Naive B cell (primary cell): Measurements from ENCODE around the gene MAT2A. TPM values are rescaled to one million over a fixed set of nuclear protein-coding genes. Genes with fewer than 3 reads are reported as not detected.
"Not testable (repeated sequence)": the region's sequence is repeated elsewhere in the genome, so short reads cannot be mapped to it uniquely, and the experiment has no call there.

Source experiments
- ATAC-seq, 2 donors: fragments of 150-1000 bp; cut with Tn5 transposase; 2 replicates each; pipeline ENCODE4 v1.10.0; 2021; ENCODE audit warnings: low read depth in 2 of 2, mild to moderate bottlenecking in 2 of 2, moderate library complexity in 2 of 2
- DNase-seq: peaks from one replicate; pipeline ENCODE4 v3.0.0; 2022
- H3K27ac Mint-ChIP-seq, 6 donors: one replicate each; pipeline ENCODE4 v1.8.0; 2020 to 2022; ENCODE audit warnings: mild to moderate bottlenecking in 6 of 6, mixed read lengths in 6 of 6, moderate library complexity in 5 of 6, inconsistent platforms in 2 of 6
- H3K27me3 Mint-ChIP-seq, 3 donors: one replicate each; pipeline ENCODE4 v1.8.0; 2021 to 2022; ENCODE audit warnings: mixed read lengths in 3 of 3, mild to moderate bottlenecking in 1 of 3
- H3K36me3 Mint-ChIP-seq, 2 donors: one replicate each; pipeline ENCODE4 v1.8.0; 2020 to 2022; ENCODE audit warnings: mixed read lengths in 2 of 2, inconsistent platforms in 1 of 2, mild to moderate bottlenecking in 1 of 2
- H3K4me1 Mint-ChIP-seq, 3 donors: one replicate each; pipeline ENCODE4 v1.8.0; 2020 to 2022; ENCODE audit warnings: mixed read lengths in 3 of 3, inconsistent platforms in 1 of 3, mild to moderate bottlenecking in 1 of 3, moderate library complexity in 1 of 3
- H3K4me3 Mint-ChIP-seq, 8 donors: one replicate each; pipeline ENCODE4 v1.8.0; 2020 to 2022; ENCODE audit warnings: mild to moderate bottlenecking in 8 of 8, mixed read lengths in 8 of 8, moderate library complexity in 8 of 8, inconsistent platforms in 2 of 8
- H3K9me3 Mint-ChIP-seq, 7 donors: one replicate each; pipeline ENCODE4 v1.8.0; 2020 to 2022; ENCODE audit warnings: mixed read lengths in 7 of 7, mild to moderate bottlenecking in 5 of 7, inconsistent platforms in 2 of 7, moderate library complexity in 1 of 7
- polyA plus RNA-seq, 6 donors: library from polyadenylated mRNA; unstranded; fragments of 300-500 nt; fragmentation: Illumina TruSeq; gene quantifications; one replicate each; pipeline ENCODE4 v1.2.3, GENCODE V29; 2021; ENCODE audit warnings: low read depth in 6 of 6

The MAT2A gene
- polyA plus RNA-seq, 6 donors from 2014 or later: 78.7 to 99.4 (median 93.4) TPM

DNA sequence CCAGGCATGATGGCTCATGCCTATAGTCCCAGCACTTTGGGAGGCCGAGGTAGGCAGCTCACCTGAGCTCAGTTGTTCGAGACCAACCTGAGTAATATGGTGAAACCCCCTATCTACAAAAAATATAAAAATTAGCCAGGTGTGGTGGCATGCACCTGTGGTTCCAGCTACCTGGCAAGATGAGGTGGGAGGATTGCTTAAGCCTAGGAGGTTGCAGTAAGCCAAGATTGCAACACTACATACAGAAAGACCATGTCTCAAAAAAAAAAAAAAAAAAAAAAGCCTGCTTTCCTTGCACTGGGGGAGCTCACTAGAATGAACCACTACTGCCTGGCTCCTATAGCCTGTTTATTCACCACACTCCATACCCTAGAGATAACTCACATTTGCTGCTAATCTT is 7.4 kb upstream of the MAT2A start:
- H3K27me3 Mint-ChIP-seq: peaks cover 4% of the 10 kb centered on the region in 3 donors
- no peak overlapping the region for H3K4me3 Mint-ChIP-seq
- ATAC-seq (no peak), DNase-seq (no peak)
- H3K9me3 Mint-ChIP-seq: no peaks in the 10 kb centered on the region
- peaks cover 0 to 4% (median 4%) of the 10 kb centered on the region in 3 donors for H3K4me1 Mint-ChIP-seq
- H3K36me3 Mint-ChIP-seq: no peaks in the 10 kb centered on the region
- H3K27ac Mint-ChIP-seq: no peak overlapping the region

DNA sequence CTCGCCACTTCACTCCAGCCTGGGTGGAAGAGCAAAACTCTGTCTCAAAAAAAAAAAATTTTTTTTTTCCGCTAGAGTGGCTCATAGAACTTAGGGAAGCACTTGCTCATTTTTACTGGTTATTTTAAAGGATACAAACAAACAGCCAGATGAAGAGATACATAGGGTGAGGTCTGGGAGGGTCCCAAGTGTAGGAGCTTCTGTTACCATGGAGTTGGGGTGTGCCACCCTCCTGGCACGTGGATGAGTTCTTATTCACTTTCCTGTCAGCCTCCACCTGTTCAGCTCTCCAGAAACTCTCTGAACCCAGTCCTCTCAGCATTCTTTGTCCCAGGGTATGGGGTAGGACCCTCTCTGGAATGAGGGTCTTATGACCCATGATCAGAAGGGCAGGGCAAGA is 4.9 kb upstream of the MAT2A start:
- Mint-ChIP-seq H3K4me1 (peaks cover 10 to 15% (median 11%) of the 10 kb centered on the region in 3 donors), H3K4me3 (no peak overlapping the region), H3K9me3 (no peaks in the 10 kb centered on the region), H3K27me3 (no peaks in the 10 kb centered on the region), H3K27ac (peak overlapping the region in 1 of 6 donors; percentile 75), H3K36me3 (no peaks in the 10 kb centered on the region)
- ATAC-seq (no peak), DNase-seq (no peak)

DNA sequence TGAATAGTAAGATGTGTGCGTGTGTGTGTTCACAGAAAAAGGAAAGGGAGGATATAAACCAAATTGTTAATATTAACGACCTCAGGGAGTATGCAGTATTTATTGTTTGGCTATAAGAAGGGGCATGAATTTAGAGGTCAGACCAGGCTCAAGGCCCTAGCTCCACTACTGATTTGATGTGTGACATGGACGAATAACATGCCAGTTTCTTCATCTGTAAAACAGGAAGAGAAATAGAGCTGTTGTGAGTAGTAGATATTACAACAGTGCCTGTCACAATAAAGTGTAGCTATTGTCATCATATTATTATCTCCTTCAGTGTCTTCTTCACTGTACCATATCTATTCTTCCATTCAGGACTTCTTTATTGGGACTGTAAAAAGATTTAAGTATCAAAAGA is 4.1 kb upstream of the MAT2A start:
- no peaks in the 10 kb centered on the region for H3K27me3 Mint-ChIP-seq
- ATAC-seq (no peak), DNase-seq (no peak)
- peak overlapping the region in 3 of 6 donors; percentile 3 to 24 (median 3) for H3K27ac Mint-ChIP-seq
- peak overlapping the region in 1 of 8 donors; percentile 98 for H3K4me3 Mint-ChIP-seq
- H3K4me1 Mint-ChIP-seq: peaks cover 10 to 18% (median 12%) of the 10 kb centered on the region in 3 donors
- H3K9me3 Mint-ChIP-seq: no peaks in the 10 kb centered on the region
- H3K36me3 Mint-ChIP-seq: no peaks in the 10 kb centered on the region

- H3K9me3 Mint-ChIP-seq: no peaks in the 10 kb centered on the region
- H3K27me3 Mint-ChIP-seq: no peaks in the 10 kb centered on the region
- DNase-seq (no peak), ATAC-seq (no peak)
- H3K36me3 Mint-ChIP-seq: no peaks in the 10 kb centered on the region
- peak overlapping the region in 1 of 8 donors; percentile 98 for H3K4me3 Mint-ChIP-seq
- H3K27ac Mint-ChIP-seq: peak overlapping the region in 2 of 6 donors; percentile 38 to 39
- H3K4me1 Mint-ChIP-seq: peaks cover 19 to 28% (median 22%) of the 10 kb centered on the region in 3 donors
These were observed 2.5 kb upstream of the MAT2A start for GRCh38 chr2:85536479-85536878.

DNA sequence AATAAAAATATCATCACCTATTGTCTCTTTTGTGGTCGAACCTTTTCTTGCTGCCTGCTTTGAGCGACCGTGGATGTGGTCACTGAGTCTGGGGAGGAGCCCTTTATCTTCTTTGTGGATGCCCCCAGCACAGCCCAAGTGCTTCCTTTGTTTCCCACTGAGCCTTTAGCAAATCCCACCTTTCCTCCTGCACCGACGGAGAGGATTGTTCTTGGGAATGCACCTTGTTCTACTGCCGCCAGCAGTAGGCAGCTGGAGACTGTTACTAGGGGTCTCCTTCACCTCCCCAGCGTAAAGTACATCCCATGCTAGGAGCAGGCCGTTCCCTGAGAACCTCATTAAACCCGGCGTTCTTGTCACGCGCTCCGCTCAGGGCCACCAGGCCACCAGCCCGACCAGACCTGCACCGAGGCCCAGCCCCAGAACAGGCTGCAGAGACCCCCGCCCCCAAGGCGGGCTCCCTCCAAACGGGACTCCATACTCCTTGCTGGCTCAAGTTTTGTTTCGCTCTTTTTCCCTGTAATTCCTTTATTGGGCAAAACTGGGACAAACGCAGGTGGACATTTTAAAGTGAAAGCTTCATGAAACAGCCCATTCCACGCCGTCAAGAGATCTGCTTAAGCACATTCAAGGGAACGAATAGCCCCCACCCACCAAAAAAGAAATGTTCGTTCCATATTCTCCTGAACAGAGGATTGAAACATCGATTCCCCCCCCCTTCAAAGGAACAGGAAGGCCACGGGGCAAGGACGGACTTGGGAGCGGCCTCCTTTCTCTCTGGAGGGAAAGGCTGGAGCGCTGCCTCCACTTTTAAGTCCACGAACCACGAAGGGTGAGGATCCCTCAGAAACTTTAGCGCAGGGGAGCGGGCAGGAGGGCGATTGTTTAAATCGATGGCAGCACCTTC is 1.1 kb upstream of the MAT2A start:
- ATAC-seq: peak in 1 of 2 donors; percentile 0

DNA sequence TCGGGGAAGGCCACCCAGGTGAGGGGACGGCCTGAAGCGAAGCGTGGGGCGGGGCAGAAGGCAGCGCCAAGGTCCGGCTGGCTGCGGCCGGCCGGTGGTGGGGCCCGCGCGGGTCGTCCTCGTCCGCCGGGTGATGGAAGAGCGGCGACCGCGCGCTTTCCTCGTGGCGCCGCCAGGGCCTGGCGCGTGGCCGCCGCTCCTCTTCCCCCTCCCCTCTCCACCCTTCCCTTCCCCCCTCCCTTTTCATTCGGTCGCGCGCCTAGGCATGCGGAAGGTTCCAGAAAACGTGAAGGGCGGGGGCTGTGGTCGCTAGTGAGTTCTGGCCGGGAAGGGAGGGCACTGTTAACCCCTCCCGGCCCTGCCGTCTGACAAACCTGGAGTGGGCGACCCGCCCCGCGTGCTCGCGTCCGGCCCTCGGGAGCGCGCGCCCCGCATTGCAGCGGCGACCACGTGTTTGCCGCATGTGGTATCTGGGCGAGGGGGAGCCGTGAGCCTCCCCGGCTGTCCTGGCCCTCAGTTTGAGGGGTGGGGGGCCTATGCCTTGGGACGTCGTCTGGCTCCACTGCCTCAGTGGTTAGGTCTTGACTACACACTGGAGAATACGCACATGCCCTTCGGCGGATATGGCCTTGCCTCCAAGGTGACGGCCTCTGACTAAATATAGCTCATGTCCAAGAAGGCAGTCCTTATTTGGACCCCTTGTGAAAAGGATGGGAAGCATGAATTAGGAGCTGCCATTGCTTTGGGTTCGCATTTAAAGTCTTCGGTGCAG is 579 bp downstream of the MAT2A start:
- Mint-ChIP-seq H3K27me3 (no peaks in the 10 kb centered on the region), H3K4me3 (peak overlapping the region; percentile 87 to 98 (median 96)), H3K9me3 (no peaks in the 10 kb centered on the region), H3K4me1 (peaks cover 27 to 42% (median 30%) of the 10 kb centered on the region in 3 donors), H3K36me3 (peaks cover 14 to 15% of the 10 kb centered on the region in 2 donors), H3K27ac (peak overlapping the region; percentile 80 to 98 (median 95))
- ATAC-seq: peak; percentile 61 to 62
- peak; percentile 68 for DNase-seq

More for the DNA sequence above, 1.1 kb upstream of the MAT2A start:
- Mint-ChIP-seq H3K27me3 (no peaks in the 10 kb centered on the region), H3K27ac (peak overlapping the region in 5 of 6 donors; percentile 91 to 98 (median 95)), H3K36me3 (peaks cover 4 to 9% of the 10 kb centered on the region in 2 donors), H3K4me1 (peaks cover 24 to 31% (median 24%) of the 10 kb centered on the region in 3 donors), H3K4me3 (peak overlapping the region; percentile 87 to 98 (median 96)), H3K9me3 (no peaks in the 10 kb centered on the region)
- no peak for DNase-seq

DNA sequence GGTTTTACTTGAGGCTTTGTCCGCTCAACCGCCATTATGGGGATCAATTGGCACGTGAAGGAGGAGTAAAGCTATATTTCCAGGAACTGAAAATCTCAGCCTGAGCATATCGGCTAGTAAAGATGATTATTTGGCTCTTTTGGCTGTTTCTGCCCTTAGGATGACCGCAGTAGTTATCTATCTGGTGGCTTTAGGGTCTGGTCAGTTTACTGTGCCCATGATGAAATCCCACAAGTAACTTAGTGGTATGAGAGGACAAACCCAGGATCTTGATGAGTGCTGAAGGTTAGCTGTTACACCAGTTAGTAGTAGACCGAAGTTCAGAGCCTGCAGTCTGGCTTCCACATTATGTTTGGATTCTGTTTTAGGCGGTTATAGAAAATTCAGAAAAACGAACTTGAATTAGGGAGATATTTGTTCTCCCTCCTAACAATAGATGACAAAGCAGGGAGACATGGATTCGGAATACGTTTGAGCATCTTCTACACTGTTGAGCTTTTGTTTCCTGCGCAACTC is 1.2 kb downstream of the MAT2A start:
- H3K36me3 Mint-ChIP-seq: peaks cover 14 to 15% of the 10 kb centered on the region in 2 donors
- no peaks in the 10 kb centered on the region for H3K27me3 Mint-ChIP-seq
- H3K27ac Mint-ChIP-seq: peak overlapping the region; percentile 8 to 96 (median 92)
- H3K9me3 Mint-ChIP-seq: no peaks in the 10 kb centered on the region
- DNase-seq (no peak), ATAC-seq (no peak)
- H3K4me1 Mint-ChIP-seq: peaks cover 27 to 42% (median 30%) of the 10 kb centered on the region in 3 donors
- H3K4me3 Mint-ChIP-seq: peak overlapping the region; percentile 87 to 98 (median 96)

DNA sequence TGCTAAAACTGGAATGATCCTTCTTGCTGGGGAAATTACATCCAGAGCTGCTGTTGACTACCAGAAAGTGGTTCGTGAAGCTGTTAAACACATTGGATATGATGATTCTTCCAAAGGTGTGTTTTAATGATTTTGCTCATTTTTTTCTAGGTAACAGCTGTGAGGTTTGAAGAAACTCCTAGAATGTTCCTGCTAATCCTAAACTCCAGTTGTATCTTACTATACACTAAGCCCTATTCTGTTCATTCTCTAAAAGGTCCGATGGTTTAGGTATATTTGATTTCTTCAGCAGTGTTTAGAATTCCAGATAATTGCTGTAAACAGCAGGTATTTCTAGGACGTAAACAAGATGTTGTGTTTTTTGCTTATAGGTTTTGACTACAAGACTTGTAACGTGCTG is 2.3 kb downstream of the MAT2A start:
- H3K27ac Mint-ChIP-seq: peak overlapping the region in 1 of 6 donors; percentile 91
- peaks cover 27 to 38% (median 28%) of the 10 kb centered on the region in 3 donors for H3K4me1 Mint-ChIP-seq
- H3K9me3 Mint-ChIP-seq: no peaks in the 10 kb centered on the region
- no peaks in the 10 kb centered on the region for H3K27me3 Mint-ChIP-seq
- DNase-seq (no peak), ATAC-seq (no peak)
- H3K4me3 Mint-ChIP-seq: peak overlapping the region in 6 of 8 donors; percentile 5 to 98 (median 64)
- H3K36me3 Mint-ChIP-seq: peaks cover 14 to 15% of the 10 kb centered on the region in 2 donors

DNA sequence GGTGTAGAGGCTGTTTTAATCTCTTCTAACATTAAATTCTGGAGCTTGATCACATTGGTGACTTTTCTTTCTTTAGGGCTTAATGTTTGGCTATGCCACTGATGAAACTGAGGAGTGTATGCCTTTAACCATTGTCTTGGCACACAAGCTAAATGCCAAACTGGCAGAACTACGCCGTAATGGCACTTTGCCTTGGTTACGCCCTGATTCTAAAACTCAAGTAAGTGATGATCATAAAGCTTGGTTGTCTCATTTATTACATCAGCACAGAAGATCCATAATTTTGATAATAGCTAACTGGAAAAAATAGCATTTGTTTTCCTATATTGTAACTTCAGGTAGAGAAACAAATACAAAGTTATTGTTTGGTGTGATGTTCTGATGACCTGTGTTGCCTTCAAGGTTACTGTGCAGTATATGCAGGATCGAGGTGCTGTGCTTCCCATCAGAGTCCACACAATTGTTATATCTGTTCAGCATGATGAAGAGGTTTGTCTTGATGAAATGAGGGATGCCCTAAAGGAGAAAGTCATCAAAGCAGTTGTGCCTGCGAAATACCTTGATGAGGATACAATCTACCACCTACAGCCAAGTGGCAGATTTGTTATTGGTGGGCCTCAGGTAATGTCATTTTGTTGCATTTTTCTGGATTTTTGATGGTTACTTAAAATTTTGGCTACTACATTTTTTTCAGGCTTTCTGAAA is 2.9 kb downstream of the MAT2A start:
- peak overlapping the region in 2 of 8 donors; percentile 90 to 98 for H3K4me3 Mint-ChIP-seq
- peaks cover 14 to 15% of the 10 kb centered on the region in 2 donors for H3K36me3 Mint-ChIP-seq
- no peak for ATAC-seq
- H3K27me3 Mint-ChIP-seq: no peaks in the 10 kb centered on the region
- peak overlapping the region in 2 of 6 donors; percentile 47 to 66 for H3K27ac Mint-ChIP-seq
- no peaks in the 10 kb centered on the region for H3K9me3 Mint-ChIP-seq
- H3K4me1 Mint-ChIP-seq: peaks cover 27 to 37% (median 27%) of the 10 kb centered on the region in 3 donors
- no peak for DNase-seq

DNA sequence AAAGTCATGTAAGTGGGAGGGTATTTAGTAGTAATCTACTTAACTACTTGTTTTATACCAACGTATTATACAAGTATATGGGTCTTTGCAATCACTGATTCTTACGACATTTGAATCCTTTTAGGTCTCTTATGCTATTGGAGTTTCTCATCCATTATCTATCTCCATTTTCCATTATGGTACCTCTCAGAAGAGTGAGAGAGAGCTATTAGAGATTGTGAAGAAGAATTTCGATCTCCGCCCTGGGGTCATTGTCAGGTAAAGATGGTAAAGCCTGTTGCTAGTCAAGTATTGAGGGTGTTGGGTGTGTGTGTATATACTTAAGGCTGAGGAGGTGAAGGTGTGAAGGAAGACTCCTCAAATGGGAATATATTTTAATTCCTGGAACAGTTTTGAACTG is 3.8 kb downstream of the MAT2A start:
- Mint-ChIP-seq H3K4me3 (peak overlapping the region in 2 of 8 donors; percentile 48 to 98), H3K4me1 (peaks cover 20 to 31% (median 24%) of the 10 kb centered on the region in 3 donors), H3K9me3 (no peaks in the 10 kb centered on the region), H3K27me3 (no peaks in the 10 kb centered on the region), H3K36me3 (peaks cover 14 to 15% of the 10 kb centered on the region in 2 donors), H3K27ac (peak overlapping the region in 2 of 6 donors; percentile 2 to 63)
- ATAC-seq: no peak
- DNase-seq: no peak

- not testable (repeated sequence) for H3K27ac Mint-ChIP-seq, ATAC-seq, H3K9me3 Mint-ChIP-seq, H3K27me3 Mint-ChIP-seq, DNase-seq, H3K4me3 Mint-ChIP-seq
- peaks cover 14 to 15% of the 10 kb centered on the region in 2 donors for H3K36me3 Mint-ChIP-seq
- peaks cover 15 to 27% (median 20%) of the 10 kb centered on the region in 3 donors for H3K4me1 Mint-ChIP-seq
These were observed 5.3 kb downstream of the MAT2A start for GRCh38 chr2:85544254-85544691.

- Mint-ChIP-seq H3K4me1 (peaks cover 12 to 22% (median 18%) of the 10 kb centered on the region in 3 donors), H3K27ac (peak overlapping the region in 1 of 6 donors; percentile 34), H3K36me3 (peaks cover 14 to 15% of the 10 kb centered on the region in 2 donors)
- H3K9me3 Mint-ChIP-seq, ATAC-seq, H3K4me3 Mint-ChIP-seq, H3K27me3 Mint-ChIP-seq, DNase-seq: not testable (repeated sequence)
These were observed 6.2 kb downstream of the MAT2A start for GRCh38 chr2:85544915-85545779.
